Esophagus squamous epithelium (tissue), 5 donors: ENCODE results near the gene KCNB1. TPM values are rescaled to one million over a fixed set of nuclear protein-coding genes. Genes with fewer than 3 reads are reported as not detected.

Experiments
- DNase-seq: peaks from one replicate; lab custom pipeline; 2025; lab: John Stamatoyannopoulos, UW
- H3K27ac ChIP-seq, 4 donors: fragments of 200-600 bp; sonication (generic); one replicate each; pipeline ENCODE4 v1.5.1; 2016 to 2019; ENCODE audit warnings: mild to moderate bottlenecking in 1 of 4
- H3K27me3 ChIP-seq, 4 donors: fragments of 200-600 bp; sonication (generic); 1 replicate in 3 of 4; 2 replicates in 1 of 4; pipeline versions ENCODE4 v1.5.1 to v1.6.0; 2017 to 2021; ENCODE audit warnings: antibody characterized with exemption in 1 of 4
- H3K36me3 ChIP-seq, 3 donors: fragments of 200-600 bp; sonication (generic); one replicate each; pipeline ENCODE4 v1.5.1; 2016 to 2019
- H3K4me1 ChIP-seq, 3 donors: fragments of 200-600 bp; sonication (generic); one replicate each; pipeline ENCODE4 v1.5.1; 2017 to 2019
- H3K4me3 ChIP-seq, 4 donors: fragments of 200-600 bp; sonication (generic); 1 replicate in 3 of 4; 2 replicates in 1 of 4; pipeline ENCODE4 v1.5.1; 2016 to 2019; ENCODE audit warnings: mild to moderate bottlenecking in 2 of 4, moderate library complexity in 1 of 4
- H3K9me3 ChIP-seq, 3 donors: fragments of 200-600 bp; sonication (generic); one replicate each; pipeline ENCODE4 v1.5.1; 2016 to 2019
- POLR2A ChIP-seq, 4 donors: fragments of 450-650 bp; IDR thresholded peaks; one replicate each; pipeline ENCODE4 v1.6.1; 2017; ENCODE audit warnings: antibody characterized with exemption in 4 of 4, mild to moderate bottlenecking in 4 of 4, moderate library complexity in 3 of 4
- WGBS, 2 donors: methylation state at CpG; one replicate each; pipeline ENCODE4 v1.1.5; 2018; 5-methylcytosine and 5-hydroxymethylcytosine counted together
- intact Hi-C: fragments of 100-400 bp; cut with DNase I; formaldehyde crosslinking; loops from one replicate; pipeline ENCODE4 v1.15.0; 2022
- total RNA-seq, 4 donors: library from RNA; depleted of rRNA; stranded (reverse); fragments of >200 nt; gene quantifications; one replicate each; pipeline ENCODE4 v1.1.0, GENCODE V29; 2016
- TF ChIP-seq, protein P1 (sequence below), 6 experiments: fragments of 450-650 bp in 4 of 6; fragments of 200-600 bp in 2 of 6; sonication (generic) in 2 of 6; IDR thresholded peaks; one replicate each; pipeline ENCODE4 v1.5.1; 2016 to 2019; ENCODE audit warnings: antibody characterized with exemption in 6 of 6, mild to moderate bottlenecking in 4 of 6, moderate library complexity in 4 of 6
- donor health status: DM: yes; HTN: yes; CAD: no.

The KCNB1 gene
- total RNA-seq, 4 donors from 2014 or later = 0.11 to 3.6 (median 1.1) TPM

DNA sequence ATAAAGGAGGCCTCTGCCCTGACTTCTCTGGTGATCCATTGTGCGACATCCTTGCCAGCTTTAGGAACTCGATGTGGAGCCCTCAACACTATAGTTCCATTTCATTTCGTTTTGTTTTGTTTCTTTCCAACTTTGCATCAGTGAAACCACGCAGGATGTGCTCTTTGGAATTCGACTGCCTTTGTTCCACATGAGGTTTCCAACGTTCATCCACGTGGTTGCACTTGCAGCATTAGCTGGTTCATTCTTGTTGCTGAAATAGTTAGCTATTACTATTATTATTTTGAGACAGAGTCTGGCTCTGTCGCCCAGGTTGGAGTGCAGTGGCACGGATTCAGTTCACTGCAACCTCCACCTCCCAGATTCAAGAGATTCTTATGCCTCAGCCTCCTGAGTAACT is 143.3 kb downstream of the KCNB1 start:
- Histone ChIP-seq H3K4me3 (no peak overlapping the region), H3K4me1 (peaks cover 0 to under 1% (median 0%) of the 10 kb centered on the region in 3 donors), H3K36me3 (no peaks in the 10 kb centered on the region), H3K27ac (no peak overlapping the region), H3K9me3 (no peaks in the 10 kb centered on the region), H3K27me3 (peaks cover 0 to 9% (median 0%) of the 10 kb centered on the region in 4 donors)
- no peak for DNase-seq
- intact Hi-C loops = loop anchor here (10.0 kb wide), 1 partner anchor 266 kb away; no protein-coding TSS in a partner anchor
- 56% methylated on average over 8 to 9 of the region's 9 CpGs for WGBS, 2 donors
- TF ChIP-seq, protein P1, sequence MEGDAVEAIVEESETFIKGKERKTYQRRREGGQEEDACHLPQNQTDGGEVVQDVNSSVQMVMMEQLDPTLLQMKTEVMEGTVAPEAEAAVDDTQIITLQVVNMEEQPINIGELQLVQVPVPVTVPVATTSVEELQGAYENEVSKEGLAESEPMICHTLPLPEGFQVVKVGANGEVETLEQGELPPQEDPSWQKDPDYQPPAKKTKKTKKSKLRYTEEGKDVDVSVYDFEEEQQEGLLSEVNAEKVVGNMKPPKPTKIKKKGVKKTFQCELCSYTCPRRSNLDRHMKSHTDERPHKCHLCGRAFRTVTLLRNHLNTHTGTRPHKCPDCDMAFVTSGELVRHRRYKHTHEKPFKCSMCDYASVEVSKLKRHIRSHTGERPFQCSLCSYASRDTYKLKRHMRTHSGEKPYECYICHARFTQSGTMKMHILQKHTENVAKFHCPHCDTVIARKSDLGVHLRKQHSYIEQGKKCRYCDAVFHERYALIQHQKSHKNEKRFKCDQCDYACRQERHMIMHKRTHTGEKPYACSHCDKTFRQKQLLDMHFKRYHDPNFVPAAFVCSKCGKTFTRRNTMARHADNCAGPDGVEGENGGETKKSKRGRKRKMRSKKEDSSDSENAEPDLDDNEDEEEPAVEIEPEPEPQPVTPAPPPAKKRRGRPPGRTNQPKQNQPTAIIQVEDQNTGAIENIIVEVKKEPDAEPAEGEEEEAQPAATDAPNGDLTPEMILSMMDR (IDR thresholded peaks at IDR 0.05) = no peak
- TF ChIP-seq POLR2A (IDR thresholded peaks at IDR 0.05) = no peak

DNA sequence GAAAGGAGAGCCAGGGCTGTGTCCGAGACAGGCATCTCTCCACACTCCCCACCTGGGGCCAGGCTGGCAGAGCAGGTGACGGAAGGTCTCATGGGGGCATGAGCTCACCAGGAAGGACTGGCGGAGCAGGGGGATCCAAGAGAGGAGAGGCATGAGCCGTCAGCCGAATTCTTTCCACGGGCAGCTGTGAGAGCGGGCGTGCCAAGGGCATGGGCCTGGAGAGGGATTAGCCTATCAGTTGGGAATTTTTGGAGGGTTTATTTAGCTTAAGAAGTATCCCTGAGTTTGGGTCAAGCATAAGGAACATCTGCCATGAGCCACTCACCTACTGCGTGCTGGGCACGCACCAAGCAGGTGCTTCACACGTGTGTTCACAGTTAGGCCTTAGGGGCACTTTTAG is 144.4 kb downstream of the KCNB1 start:
- H3K36me3 ChIP-seq = no peaks in the 10 kb centered on the region
- H3K27ac ChIP-seq = no peak overlapping the region
- peaks cover 0 to 6% (median 0%) of the 10 kb centered on the region in 4 donors for H3K27me3 ChIP-seq
- intact Hi-C loops = loop anchor here (10.0 kb wide), 1 partner anchor 267 kb away; no protein-coding TSS in a partner anchor
- WGBS, 2 donors = 80 to 91% methylated on average over 10 of the region's 11 CpGs
- H3K4me3 ChIP-seq = no peak overlapping the region
- no peak for DNase-seq
- TF ChIP-seq, protein P1 (IDR thresholded peaks at IDR 0.05) = no peak
- TF ChIP-seq POLR2A (IDR thresholded peaks at IDR 0.05) = no peak
- peaks cover 0 to 3% (median 0%) of the 10 kb centered on the region in 3 donors for H3K4me1 ChIP-seq
- no peaks in the 10 kb centered on the region for H3K9me3 ChIP-seq

DNA sequence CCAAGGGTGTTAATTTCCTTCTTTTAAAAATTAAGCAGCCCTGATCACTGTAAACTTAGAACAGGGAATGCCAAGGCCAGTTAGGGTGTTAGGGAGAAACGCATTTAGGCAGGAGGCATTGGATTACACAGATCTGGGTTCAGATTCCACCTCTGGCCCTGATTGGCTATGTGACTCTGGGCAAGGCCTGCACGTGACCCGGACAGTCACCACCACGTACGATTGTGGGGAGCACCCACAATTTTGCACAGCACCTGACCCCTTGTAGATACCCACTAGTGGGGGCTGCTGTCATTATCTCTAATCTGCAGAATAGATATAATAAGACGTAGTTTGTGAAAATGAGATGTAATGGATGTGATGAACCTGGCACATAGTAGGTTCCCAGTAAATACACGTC is 145.1 kb downstream of the KCNB1 start:
- WGBS, 2 donors = 67% methylated on average over 4 to 7 of the region's 7 CpGs
- intact Hi-C loops = loop anchor here (10.0 kb wide), 1 partner anchor 267 kb away; no protein-coding TSS in a partner anchor

DNA sequence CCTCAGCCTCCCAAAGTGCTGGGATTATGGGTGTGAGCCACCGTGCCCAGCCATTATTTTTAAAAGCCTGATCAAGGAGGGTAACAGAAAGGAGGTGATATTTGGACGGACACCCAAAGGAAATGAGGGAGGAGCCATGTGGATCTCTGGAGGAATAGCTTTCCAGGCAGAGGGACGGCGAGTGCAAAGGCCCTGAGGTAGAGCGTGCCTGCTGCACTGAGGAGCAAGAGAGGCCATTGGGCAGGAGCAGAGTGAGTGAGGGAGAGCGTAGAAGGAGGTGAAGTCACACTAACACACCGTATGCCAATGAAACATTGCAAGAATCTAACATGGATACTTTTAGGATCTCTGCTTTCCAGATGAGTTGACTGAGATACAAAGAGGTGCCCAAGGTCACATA is 145.7 kb downstream of the KCNB1 start:
- DNase-seq = no peak
- TF ChIP-seq, protein P1 (IDR thresholded peaks at IDR 0.05) = no peak
- TF ChIP-seq POLR2A (IDR thresholded peaks at IDR 0.05) = no peak
- Histone ChIP-seq H3K36me3 (no peaks in the 10 kb centered on the region), H3K9me3 (no peaks in the 10 kb centered on the region), H3K4me3 (no peak overlapping the region), H3K27me3 (peaks cover 0 to 16% (median 0%) of the 10 kb centered on the region in 4 donors), H3K4me1 (peaks cover 0 to 3% (median 0%) of the 10 kb centered on the region in 3 donors), H3K27ac (no peak overlapping the region)
- intact Hi-C loops = loop anchor here (10.0 kb wide), 1 partner anchor 268 kb away; no protein-coding TSS in a partner anchor
- 62 to 68% methylated on average over 6 to 7 of the region's 7 CpGs for WGBS, 2 donors

More for the DNA sequence above, 145.1 kb downstream of the KCNB1 start:
- DNase-seq = no peak
- H3K27ac ChIP-seq = no peak overlapping the region
- H3K27me3 ChIP-seq = peaks cover 0 to 10% (median 0%) of the 10 kb centered on the region in 4 donors
- peaks cover 0 to 3% (median 0%) of the 10 kb centered on the region in 3 donors for H3K4me1 ChIP-seq
- H3K36me3 ChIP-seq = no peaks in the 10 kb centered on the region
- H3K9me3 ChIP-seq = no peaks in the 10 kb centered on the region
- H3K4me3 ChIP-seq = no peak overlapping the region
- TF ChIP-seq, protein P1 (IDR thresholded peaks at IDR 0.05) = no peak
- no peak for TF ChIP-seq POLR2A (IDR thresholded peaks at IDR 0.05)

DNA sequence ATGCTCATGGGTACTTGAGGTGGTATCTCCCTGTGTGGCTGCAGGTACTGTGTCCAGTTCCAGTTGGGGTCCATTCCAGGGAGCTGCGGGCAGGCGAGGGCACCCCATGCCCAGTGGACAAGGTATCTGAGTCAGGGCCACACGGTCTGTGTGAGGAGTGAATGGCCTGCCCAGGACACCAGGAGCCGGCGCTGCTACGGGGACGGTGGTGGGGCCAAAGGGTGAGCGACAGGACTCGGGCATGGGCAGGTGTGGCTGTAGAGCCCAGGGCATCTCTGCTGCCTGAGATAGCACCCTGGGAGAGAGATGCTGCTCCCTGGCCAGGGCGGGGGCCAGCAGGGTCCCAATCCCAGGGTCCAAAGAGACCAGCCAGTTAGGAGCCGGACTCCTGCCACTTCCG is 147.0 kb downstream of the KCNB1 start:
- WGBS, 2 donors = 93% methylated on average over 3 of the region's 12 CpGs; no CpG with 5 or more reads in 1 of the 2 donors
- intact Hi-C loops = loop anchor here (10.0 kb wide), 1 partner anchor 269 kb away; no protein-coding TSS in a partner anchor
- peaks cover 0 to 19% (median 0%) of the 10 kb centered on the region in 4 donors for H3K27me3 ChIP-seq
- no peak for DNase-seq
- H3K4me1 ChIP-seq = peaks cover 0 to 3% (median 0%) of the 10 kb centered on the region in 3 donors
- TF ChIP-seq, protein P1 (IDR thresholded peaks at IDR 0.05) = no peak
- TF ChIP-seq POLR2A (IDR thresholded peaks at IDR 0.05) = no peak
- H3K27ac ChIP-seq = no peak overlapping the region
- no peaks in the 10 kb centered on the region for H3K36me3 ChIP-seq
- H3K9me3 ChIP-seq = no peaks in the 10 kb centered on the region
- no peak overlapping the region for H3K4me3 ChIP-seq
